ENCODE measurements around the gene P2RX7. TPM values are rescaled to one million over a fixed set of nuclear protein-coding genes. Genes with fewer than 3 reads are reported as not detected.

Gene P2RX7
- total and polyA plus RNA-seq, 9 of the 15 experiments (the other 6 are each of a cell fraction or from before 2014, with no cell fraction given): 0.04 to 0.65 (median 0.30) TPM

GRCh38 chr12:121202407-121203355 lies 70.0 kb downstream of the P2RX7 start (continued):
- TF ChIP-seq ZNF318 (IDR thresholded peaks at IDR 0.05; ENCODE audit: borderline replicate concordance in 1 of 2, low read depth in 1 of 2) (peak; percentile 31 to 59; a peak in 2 of 4 replicates), BACH1 (tag; IDR thresholded peaks at IDR 0.05) (no peak), C11orf30 (IDR thresholded peaks at IDR 0.05; ENCODE audit: low read depth) (no peak), TCF7 (IDR thresholded peaks at IDR 0.05; ENCODE audit: borderline replicate concordance) (no peak), COPS2 (conservative IDR thresholded peaks at IDR 0.05) (no peak), FOXJ3 (CRISPR knock-in tag; IDR thresholded peaks at IDR 0.05) (no peak), E2F8 (IDR thresholded peaks at IDR 0.05; ENCODE audit: low read depth, partially characterized antibody) (no peak), ZNF511 (CRISPR knock-in tag; IDR thresholded peaks at IDR 0.05) (no peak), BCLAF1 (IDR thresholded peaks at IDR 0.05; ENCODE audit: borderline replicate concordance in 1 of 2, control insufficient read depth in 1 of 2, low read depth in 2 of 2, low read length in 1 of 2) (no peak), GABPB1 (CRISPR knock-in tag; IDR thresholded peaks at IDR 0.05) (0 out of 2 replicates have a peak, but pooled peaks have one; percentile 7)
